Loucy (cell line): ENCODE data around the gene CCL15.

Source experiments
- H2AFZ ChIP-seq: fragments of 200-600 bp; sonication (generic); 2 replicates; pipeline ENCODE4 v1.6.0; 2016; ENCODE audit warnings: antibody characterized with exemption, mild to moderate bottlenecking, low read length, moderate library complexity
- H3F3A ChIP-seq: fragments of 200-600 bp; 2 replicates; pipeline ENCODE4 v1.6.0; 2016; ENCODE audit warnings: antibody characterized with exemption, low read depth, mild to moderate bottlenecking
- H3K27me3 ChIP-seq: fragments of 200-600 bp; sonication (generic); 2 replicates; pipeline ENCODE4 v1.6.1; 2014; ENCODE audit warnings: low read length, mild to moderate bottlenecking; ENCODE audit not compliant: insufficient read depth, poor library complexity, severe bottlenecking
- H3K36me3 ChIP-seq: fragments of 200-600 bp; sonication (generic); 2 replicates; pipeline ENCODE4 v1.6.1; 2016; ENCODE audit warnings: low read length; ENCODE audit not compliant: insufficient read depth
- H3K4me1 ChIP-seq: fragments of 200-600 bp; sonication (generic); 2 replicates; pipeline ENCODE4 v1.5.1; 2014; ENCODE audit warnings: low read length, mild to moderate bottlenecking; ENCODE audit not compliant: insufficient read depth, poor library complexity, severe bottlenecking
- H3K4me2 ChIP-seq: fragments of 200-600 bp; sonication (generic); 2 replicates; pipeline ENCODE4 v1.6.0; 2014; ENCODE audit warnings: antibody characterized with exemption, low read length, low read depth, mild to moderate bottlenecking; ENCODE audit not compliant: poor library complexity, severe bottlenecking
- H3K4me3 ChIP-seq: fragments of 200-600 bp; sonication (generic); 2 replicates; pipeline ENCODE4 v1.5.1; 2014; ENCODE audit warnings: low read length, mild to moderate bottlenecking, mixed read lengths; ENCODE audit not compliant: poor library complexity, severe bottlenecking
- H3K79me2 ChIP-seq: fragments of 200-600 bp; sonication (generic); 2 replicates; pipeline ENCODE4 v1.6.1; 2014; ENCODE audit warnings: low read length; ENCODE audit not compliant: insufficient read depth
- H3K9ac ChIP-seq: fragments of 200-600 bp; sonication (generic); 2 replicates; pipeline ENCODE4 v1.6.0; 2014; ENCODE audit warnings: mild to moderate bottlenecking, low read depth, low read length, moderate library complexity; ENCODE audit not compliant: poor library complexity, severe bottlenecking
- H3K9me2 ChIP-seq: fragments of 200-600 bp; sonication (generic); replicated peaks from 2 replicates; pipeline ENCODE4 v1.6.1; 2016; ENCODE audit warnings: low read depth, low read length, mixed read lengths
- H3K9me3 ChIP-seq: fragments of 200-600 bp; sonication (generic); 2 replicates; pipeline ENCODE4 v1.6.1; 2014; ENCODE audit warnings: mild to moderate bottlenecking, antibody characterized with exemption, low read length, low read depth; ENCODE audit not compliant: insufficient read depth
- H4K20me1 ChIP-seq: fragments of 200-600 bp; sonication (generic); 2 replicates; pipeline ENCODE4 v1.6.0; 2014; ENCODE audit warnings: antibody characterized with exemption, low read length, mild to moderate bottlenecking; ENCODE audit not compliant: insufficient read depth, poor library complexity, severe bottlenecking
- EZH2phosphoT487 ChIP-seq: fragments of 200-600 bp; IDR thresholded peaks from 2 replicates; pipeline ENCODE4 v1.6.1; 2018; ENCODE audit warnings: antibody characterized with exemption, mild to moderate bottlenecking, moderate library complexity, borderline replicate concordance
- TF ChIP-seq, protein P1 (sequence below): fragments of 200-600 bp; sonication (generic); conservative IDR thresholded peaks from 2 replicates; pipeline ENCODE4 v1.5.1; 2014; ENCODE audit warnings: mild to moderate bottlenecking, antibody characterized with exemption, low read length

CCL15 gene, protein sequence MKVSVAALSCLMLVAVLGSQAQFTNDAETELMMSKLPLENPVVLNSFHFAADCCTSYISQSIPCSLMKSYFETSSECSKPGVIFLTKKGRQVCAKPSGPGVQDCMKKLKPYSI

DNA sequence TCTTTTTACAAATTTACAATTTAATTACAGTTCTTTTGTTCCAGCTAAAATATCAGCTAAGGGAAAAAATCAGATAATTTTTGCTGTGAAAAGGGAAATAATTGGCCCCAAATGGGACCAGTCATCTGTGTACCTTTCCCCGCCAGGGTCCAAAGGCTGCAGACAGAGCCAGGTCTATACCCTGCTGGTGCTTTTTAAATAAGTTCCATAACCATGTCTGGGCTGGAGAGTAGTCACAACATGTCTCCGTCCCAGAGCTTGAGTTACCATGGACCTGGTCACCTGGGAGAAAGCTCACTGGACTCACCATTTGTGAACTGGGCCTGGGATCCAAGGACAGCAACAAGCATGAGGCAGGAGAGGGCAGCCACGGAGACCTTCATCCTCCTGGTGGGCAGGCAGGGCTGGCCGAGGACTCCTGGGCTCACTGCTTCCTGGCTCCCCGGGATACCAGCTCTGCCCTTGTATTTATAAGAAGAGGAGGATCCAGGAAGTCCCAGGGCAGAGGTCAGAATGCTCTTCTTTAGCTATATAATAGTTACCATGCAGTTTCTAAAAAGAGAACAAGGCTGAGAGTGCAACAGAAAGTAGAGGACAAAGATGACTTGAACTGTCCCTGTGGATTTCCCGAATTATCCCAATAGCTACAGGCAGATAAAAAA is at the start of gene CCL15:
Gene CCL15, minus strand, starts transcription at position 444 of the 662 bp plus-strand sequence. Its CDS starts 61 bp downstream, at position 383.
- H3K36me3 ChIP-seq = no peaks in the 10 kb centered on the region
- no peak within 1 kb of the TSS for H3K9ac ChIP-seq
- H3K27me3 ChIP-seq = no peaks in the 10 kb centered on the region
- H3F3A ChIP-seq = no peaks in the 10 kb centered on the region
- H3K9me3 ChIP-seq = no peaks in the 10 kb centered on the region
- peaks cover 9% of the 10 kb centered on the region for H3K4me1 ChIP-seq
- H3K9me2 ChIP-seq = no peaks in the 10 kb centered on the region
- TF ChIP-seq, protein P1, sequence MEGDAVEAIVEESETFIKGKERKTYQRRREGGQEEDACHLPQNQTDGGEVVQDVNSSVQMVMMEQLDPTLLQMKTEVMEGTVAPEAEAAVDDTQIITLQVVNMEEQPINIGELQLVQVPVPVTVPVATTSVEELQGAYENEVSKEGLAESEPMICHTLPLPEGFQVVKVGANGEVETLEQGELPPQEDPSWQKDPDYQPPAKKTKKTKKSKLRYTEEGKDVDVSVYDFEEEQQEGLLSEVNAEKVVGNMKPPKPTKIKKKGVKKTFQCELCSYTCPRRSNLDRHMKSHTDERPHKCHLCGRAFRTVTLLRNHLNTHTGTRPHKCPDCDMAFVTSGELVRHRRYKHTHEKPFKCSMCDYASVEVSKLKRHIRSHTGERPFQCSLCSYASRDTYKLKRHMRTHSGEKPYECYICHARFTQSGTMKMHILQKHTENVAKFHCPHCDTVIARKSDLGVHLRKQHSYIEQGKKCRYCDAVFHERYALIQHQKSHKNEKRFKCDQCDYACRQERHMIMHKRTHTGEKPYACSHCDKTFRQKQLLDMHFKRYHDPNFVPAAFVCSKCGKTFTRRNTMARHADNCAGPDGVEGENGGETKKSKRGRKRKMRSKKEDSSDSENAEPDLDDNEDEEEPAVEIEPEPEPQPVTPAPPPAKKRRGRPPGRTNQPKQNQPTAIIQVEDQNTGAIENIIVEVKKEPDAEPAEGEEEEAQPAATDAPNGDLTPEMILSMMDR = no peak
- TF ChIP-seq EZH2phosphoT487 = no peak
- no peak within 1 kb of the TSS for H3K4me2 ChIP-seq
- H2AFZ ChIP-seq = no peak within 1 kb of the TSS
- H3K79me2 ChIP-seq = no peaks in the 10 kb centered on the region
- H4K20me1 ChIP-seq = no peaks in the 10 kb centered on the region
- no peak within 1 kb of the TSS for H3K4me3 ChIP-seq

DNA sequence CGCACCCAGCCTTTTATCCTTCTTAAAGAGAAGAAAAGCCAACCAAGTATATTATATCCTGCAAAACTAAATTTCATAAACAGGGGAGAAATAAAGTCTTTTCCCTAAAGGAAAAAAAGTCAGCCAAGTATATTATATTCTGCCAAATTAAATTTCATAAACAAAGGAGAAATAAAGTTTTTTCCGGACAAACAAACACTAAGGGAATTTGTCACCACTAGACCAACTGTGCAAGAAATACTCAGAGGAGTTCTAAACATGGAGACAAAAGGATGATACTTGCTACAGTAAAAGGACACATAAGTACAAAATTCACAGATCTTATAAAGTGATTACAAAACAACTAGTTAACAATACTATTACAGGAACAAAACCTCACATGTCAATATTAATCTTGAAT is 48.3 kb upstream of the CCL15 start:
- peaks cover 6% of the 10 kb centered on the region; the same call in 1 of the 2 replicates for H3K9me3 ChIP-seq
- no peaks in the 10 kb centered on the region for H4K20me1 ChIP-seq
- H3K9ac ChIP-seq = no peak overlapping the region
- TF ChIP-seq EZH2phosphoT487 = no peak
- TF ChIP-seq, protein P1 = no peak
- no peak overlapping the region for H3K4me2 ChIP-seq
- no peaks in the 10 kb centered on the region for H3K9me2 ChIP-seq
- peaks cover 11% of the 10 kb centered on the region for H3K27me3 ChIP-seq
- no peak overlapping the region for H2AFZ ChIP-seq
- no peaks in the 10 kb centered on the region for H3F3A ChIP-seq
- no peak overlapping the region for H3K4me3 ChIP-seq
- no peaks in the 10 kb centered on the region for H3K79me2 ChIP-seq
- no peaks in the 10 kb centered on the region for H3K36me3 ChIP-seq
- H3K4me1 ChIP-seq = no peaks in the 10 kb centered on the region

DNA sequence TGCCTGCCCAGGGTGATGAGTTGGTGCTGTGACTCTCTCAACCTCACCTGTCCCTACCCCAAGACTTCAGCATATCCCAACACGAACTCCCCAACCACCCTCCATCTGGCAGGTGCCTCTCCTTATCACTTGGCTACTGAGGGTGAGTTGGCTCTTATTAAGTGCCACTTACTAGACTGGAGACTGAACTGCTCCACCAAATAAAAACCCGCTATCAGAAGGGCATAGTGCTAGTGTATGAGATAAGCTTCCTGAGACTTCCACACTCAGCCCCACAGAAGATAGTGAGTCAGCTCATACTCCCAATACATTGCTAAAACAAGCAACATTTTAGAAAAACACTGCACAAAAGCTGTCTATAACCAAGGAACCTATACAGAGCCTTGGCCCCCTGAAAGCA is 46.7 kb upstream of the CCL15 start:
- H3K4me3 ChIP-seq = no peak overlapping the region
- no peaks in the 10 kb centered on the region for H3K36me3 ChIP-seq
- no peak overlapping the region for H3K9ac ChIP-seq
- no peak overlapping the region for H3K4me2 ChIP-seq
- no peaks in the 10 kb centered on the region for H4K20me1 ChIP-seq
- H3K9me3 ChIP-seq = peaks cover 6% of the 10 kb centered on the region; the same call in 1 of the 2 replicates
- no peak for TF ChIP-seq EZH2phosphoT487
- TF ChIP-seq, protein P1 = no peak
- H2AFZ ChIP-seq = no peak overlapping the region
- no peaks in the 10 kb centered on the region for H3K4me1 ChIP-seq
- no peaks in the 10 kb centered on the region for H3K79me2 ChIP-seq
- H3F3A ChIP-seq = no peaks in the 10 kb centered on the region
- H3K9me2 ChIP-seq = no peaks in the 10 kb centered on the region
- peaks cover 11% of the 10 kb centered on the region for H3K27me3 ChIP-seq
